ENCODE data around the gene TBL1Y. TPM values are rescaled to one million over a fixed set of nuclear protein-coding genes. Genes with fewer than 3 reads are reported as not detected.

TBL1Y gene
- total and polyA plus RNA-seq, 2 of the 13 experiments (the other 11 are each of a cell fraction or from before 2014, with no cell fraction given): 0.37 to 1.4 TPM

GRCh38 chrY:6964732-6965131 lies 54.2 kb downstream of the TBL1Y start (continued):
- TF ChIP-seq GPN1 (CRISPR knock-in tag; IDR thresholded peaks at IDR 0.05; ENCODE audit: borderline replicate concordance): no peak
- TF ChIP-seq ZNF713 (CRISPR knock-in tag; IDR thresholded peaks at IDR 0.05): no peak
- TF ChIP-seq FOXA1 (IDR thresholded peaks at IDR 0.05): no peak
- peak; percentile 64 for TF ChIP-seq FOXA1 (CRISPR knock-in tag; IDR thresholded peaks at IDR 0.05)
- TF ChIP-seq MAZ (IDR thresholded peaks at IDR 0.05; ENCODE audit: borderline replicate concordance, low read depth, low read length): no peak
- TF ChIP-seq MAZ (CRISPR knock-in tag; IDR thresholded peaks at IDR 0.05; ENCODE audit: low read depth): no peak
- no peak for TF ChIP-seq ZNF557 (CRISPR knock-in tag; IDR thresholded peaks at IDR 0.05)
- TF ChIP-seq, protein P1, sequence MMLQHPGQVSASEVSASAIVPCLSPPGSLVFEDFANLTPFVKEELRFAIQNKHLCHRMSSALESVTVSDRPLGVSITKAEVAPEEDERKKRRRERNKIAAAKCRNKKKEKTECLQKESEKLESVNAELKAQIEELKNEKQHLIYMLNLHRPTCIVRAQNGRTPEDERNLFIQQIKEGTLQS (CRISPR knock-in tag; IDR thresholded peaks at IDR 0.05): no peak
- TF ChIP-seq PAF1 (CRISPR knock-in tag; IDR thresholded peaks at IDR 0.05): no peak
- TF ChIP-seq ZNF207 (IDR thresholded peaks at IDR 0.05; ENCODE audit: borderline replicate concordance): no peak

DNA sequence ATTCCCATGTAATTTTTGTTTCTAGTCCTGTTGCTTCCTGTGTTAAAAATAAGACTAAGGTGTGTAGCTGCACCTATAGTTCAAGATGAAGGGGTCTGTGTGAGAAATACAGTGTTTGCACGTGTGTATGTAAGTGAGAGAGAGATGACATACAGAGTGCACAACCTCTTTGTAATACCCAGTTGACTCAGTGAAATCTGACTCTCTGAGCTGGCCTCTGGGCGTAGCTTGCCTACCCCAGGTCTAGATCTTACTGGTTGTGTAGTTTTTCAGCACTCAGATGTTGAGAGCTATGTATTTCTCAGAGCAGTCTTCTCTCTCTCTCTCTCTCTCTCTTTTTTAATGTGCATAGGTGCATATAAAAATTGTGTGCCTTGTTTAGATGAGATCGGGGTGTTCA lies 56.0 kb downstream of the TBL1Y start:
- no peaks in the 10 kb centered on the region for H3K27me3 ChIP-seq (ENCODE audit: control insufficient read depth in 1 of 2, insufficient read depth in 2 of 2, low read length in 2 of 2)
- H3K4me2 ChIP-seq (ENCODE audit: low read depth, low read length): no peak overlapping the region
- no peak for FAIRE-seq
- intact Hi-C loops (cut with micrococcal nuclease; ENCODE audit: unreplicated experiment): loop anchor here (2.0 to 10.0 kb wide), 3 partner anchors 30 to 308 kb away; no protein-coding TSS in a partner anchor
- DNase-seq (ENCODE audit: low spot score): peak; percentile 3
- H4K20me1 ChIP-seq (ENCODE audit: insufficient read depth, low read length): no peaks in the 10 kb centered on the region
- ChIA-PET POLR2A (no interaction called here), CTCF (ENCODE audit: low intra/inter-chr PET ratio, low total read pairs) (no interaction called here)
- H3K27ac ChIP-seq (ENCODE audit: extremely low read length, insufficient read depth, low read length): no peak overlapping the region
- 50% methylated on average over 2 of the region's 3 CpGs for WGBS (ENCODE audit: low lambda C conversion rate)
- in situ Hi-C loops (cut with HindIII; ENCODE audit: extremely low pct_ligation_motif_present, low pct_unique_long_range_greater_than_20kb): loop anchor here (5.0 kb wide), 1 partner anchor 121 kb away; no protein-coding TSS in a partner anchor
- H2AFZ ChIP-seq (ENCODE audit: low read length): no peak overlapping the region
- ATAC-seq: no peak
- BruUV-seq (replicated peaks): no TSS peak
- no peaks in the 10 kb centered on the region for H3K36me3 ChIP-seq (replicated peaks in 1 of 2; ENCODE audit: control insufficient read depth in 1 of 2, insufficient read depth in 2 of 2, low read length in 2 of 2)
- H3K4me3 ChIP-seq (replicated peaks in 1 of 3; ENCODE audit: insufficient read depth in 1 of 3, low read depth in 2 of 3, low read length in 3 of 3): no peak overlapping the region
- no peak overlapping the region for H3K9ac ChIP-seq (ENCODE audit: insufficient read depth, low read depth, low read length)
- H3K4me1 ChIP-seq (ENCODE audit: insufficient read depth, low read length): no peaks in the 10 kb centered on the region
- no peaks in the 10 kb centered on the region for H3K9me3 ChIP-seq (ENCODE audit: low read length)
- H3K79me2 ChIP-seq (ENCODE audit: insufficient read depth, low read length): no peaks in the 10 kb centered on the region
- no peak for TF ChIP-seq ZNF775 (CRISPR knock-in tag; IDR thresholded peaks at IDR 0.05; ENCODE audit: borderline replicate concordance)

Data from HepG2 (cell line).